Neural progenitor cell (in vitro differentiated cells): ENCODE results near the gene PHF1. TPM values are rescaled to one million over a fixed set of nuclear protein-coding genes. Genes with fewer than 3 reads are reported as not detected.

Experiments
- DNase-seq: peaks from one replicate; pipeline ENCODE4 v3.0.0-alpha.2; 2016; ENCODE audit warnings: low spot score
- H2AFZ ChIP-seq: fragments of 200-600 bp; sonication (generic); replicated peaks from 2 replicates; pipeline ENCODE4 v1.6.1; 2016; ENCODE audit warnings: antibody characterized with exemption
- H3F3A ChIP-seq: fragments of 200-600 bp; sonication (generic); 2 replicates; pipeline ENCODE4 v1.6.1; 2016; ENCODE audit warnings: antibody characterized with exemption, low read depth
- H3K27ac ChIP-seq: fragments of 200-600 bp; sonication (generic); 2 replicates; pipeline ENCODE4 v1.5.1; 2016; ENCODE audit warnings: mild to moderate bottlenecking
- H3K27me3 ChIP-seq: fragments of 200-600 bp; sonication (generic); 2 replicates; pipeline ENCODE4 v1.6.1; 2016; ENCODE audit warnings: mild to moderate bottlenecking, moderate library complexity
- H3K36me3 ChIP-seq: fragments of 200-600 bp; sonication (generic); 2 replicates; pipeline ENCODE4 v1.5.1; 2016
- H3K4me1 ChIP-seq: fragments of 200-600 bp; sonication (generic); 2 replicates; pipeline ENCODE4 v1.6.1; 2016; ENCODE audit warnings: mixed run types
- H3K4me2 ChIP-seq: fragments of 200-600 bp; sonication (generic); 2 replicates; pipeline ENCODE4 v1.6.1; 2016
- H3K4me3 ChIP-seq: fragments of 200-600 bp; sonication (generic); 2 replicates; pipeline ENCODE4 v1.5.1; 2016
- H3K79me2 ChIP-seq: fragments of 200-600 bp; sonication (generic); 2 replicates; pipeline ENCODE4 v1.6.1; 2016; ENCODE audit warnings: low read depth
- H3K9ac ChIP-seq: fragments of 200-600 bp; sonication (generic); 2 replicates; pipeline ENCODE4 v1.6.1; 2016
- H3K9me3 ChIP-seq: fragments of 200-600 bp; sonication (generic); 2 replicates; pipeline ENCODE4 v1.5.1; 2016; ENCODE audit warnings: low read depth
- H4K20me1 ChIP-seq: fragments of 200-600 bp; sonication (generic); 2 replicates; pipeline ENCODE4 v1.6.1; 2016; ENCODE audit warnings: low read depth
- H3K27ac Mint-ChIP-seq: 3 replicates; pipeline ENCODE4 v1.8.0; 2021; ENCODE audit warnings: mixed read lengths
- H3K27me3 Mint-ChIP-seq: 2 replicates; pipeline ENCODE4 v1.8.0; 2022; ENCODE audit warnings: low read depth, mild to moderate bottlenecking, inconsistent platforms, moderate library complexity, mixed read lengths; ENCODE audit not compliant: insufficient read depth
- H3K36me3 Mint-ChIP-seq: 3 replicates; pipeline ENCODE4 v1.8.0; 2021; ENCODE audit warnings: mixed read lengths
- H3K4me1 Mint-ChIP-seq: 3 replicates; pipeline ENCODE4 v1.8.0; 2021; ENCODE audit warnings: mixed read lengths
- H3K4me3 Mint-ChIP-seq: 3 replicates; pipeline ENCODE4 v1.8.0; 2021; ENCODE audit warnings: mild to moderate bottlenecking, moderate library complexity, mixed read lengths
- H3K9me3 Mint-ChIP-seq: 3 replicates; pipeline ENCODE4 v1.8.0; 2020; ENCODE audit warnings: mixed read lengths
- EZH2 ChIP-seq: fragments of 200-600 bp; sonication (generic); IDR thresholded peaks from 2 replicates; pipeline ENCODE4 v1.6.1; 2017; ENCODE audit warnings: antibody characterized with exemption, mild to moderate bottlenecking, moderate library complexity
- EZH2phosphoT487 ChIP-seq: fragments of 200-600 bp; sonication (generic); IDR thresholded peaks from 2 replicates; pipeline ENCODE4 v1.6.1; 2017; ENCODE audit warnings: antibody characterized with exemption
- total RNA-seq: library from RNA; depleted of rRNA; stranded (reverse); fragments of >200 nt; gene quantifications from 2 replicates; pipeline ENCODE4 v1.2.3, GENCODE V29; 2015; ENCODE audit warnings: low replicate concordance
- TF ChIP-seq, protein P1 (sequence below): fragments of 200-600 bp; sonication (generic); IDR thresholded peaks from 2 replicates; pipeline ENCODE4 v1.5.1; 2017; ENCODE audit warnings: antibody characterized with exemption, mild to moderate bottlenecking

PHF1 gene
- total RNA-seq, 1 donor from 2014 or later, result 25.6 TPM

DNA sequence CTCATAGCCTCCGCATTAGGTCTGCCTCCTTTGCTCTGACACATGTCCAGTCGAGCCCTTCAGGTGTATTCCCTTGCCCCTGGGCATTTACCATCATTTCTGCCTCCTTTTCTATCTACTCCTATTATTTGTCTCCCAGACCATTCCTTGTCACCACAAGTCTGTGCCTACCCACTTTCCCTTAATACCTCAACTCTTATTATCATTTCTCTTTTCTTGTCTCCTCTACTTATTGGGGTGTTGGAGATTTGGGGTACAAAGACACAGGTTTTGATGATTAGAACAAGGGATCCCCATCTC is 10.5 kb downstream of the PHF1 start:
- H3K4me3 Mint-ChIP-seq, result peak overlapping the region; percentile 91

DNA sequence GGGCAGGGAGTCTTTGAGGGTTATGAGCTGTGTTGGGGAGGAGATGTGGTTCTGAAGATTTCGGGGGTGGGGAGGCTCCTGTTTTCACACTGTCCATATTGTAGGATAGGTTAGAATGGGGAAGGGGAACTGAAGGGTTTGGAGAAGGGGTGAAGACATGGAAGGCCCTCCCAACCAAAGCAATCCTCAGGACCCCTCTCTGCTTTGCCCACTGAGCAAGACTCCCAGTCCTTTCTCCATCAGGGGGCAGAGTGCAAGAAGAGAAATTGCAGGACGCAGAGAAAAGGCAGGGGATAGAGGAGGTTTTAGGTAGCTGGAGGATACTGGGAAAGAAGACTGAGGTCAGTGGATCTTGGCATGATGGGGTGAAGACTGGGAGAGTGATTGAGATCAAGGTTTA is 13.0 kb downstream of the PHF1 start:
- Histone ChIP-seq H3K9me3 (no peaks in the 10 kb centered on the region), H3K27me3 (no peaks in the 10 kb centered on the region), H3K79me2 (peaks cover 78% of the 10 kb centered on the region), H3K36me3 (no peaks in the 10 kb centered on the region), H2AFZ (no peak overlapping the region), H4K20me1 (peaks cover 23% of the 10 kb centered on the region), H3K4me1 (peaks cover 40% of the 10 kb centered on the region), H3K9ac (no peak overlapping the region), H3K4me2 (no peak overlapping the region), H3F3A (peaks cover 45% of the 10 kb centered on the region), H3K4me3 (no peak overlapping the region), H3K27ac (no peak overlapping the region)
- peaks cover 5% of the 10 kb centered on the region for H3K27me3 Mint-ChIP-seq
- peak overlapping the region; percentile 92 for H3K4me3 Mint-ChIP-seq
- DNase-seq, result no peak
- peak overlapping the region; percentile 17 for H3K27ac Mint-ChIP-seq
- no peaks in the 10 kb centered on the region for H3K9me3 Mint-ChIP-seq
- peaks cover 72% of the 10 kb centered on the region for H3K4me1 Mint-ChIP-seq
- H3K36me3 Mint-ChIP-seq, result peaks cover 14% of the 10 kb centered on the region
- TF ChIP-seq, protein P1, sequence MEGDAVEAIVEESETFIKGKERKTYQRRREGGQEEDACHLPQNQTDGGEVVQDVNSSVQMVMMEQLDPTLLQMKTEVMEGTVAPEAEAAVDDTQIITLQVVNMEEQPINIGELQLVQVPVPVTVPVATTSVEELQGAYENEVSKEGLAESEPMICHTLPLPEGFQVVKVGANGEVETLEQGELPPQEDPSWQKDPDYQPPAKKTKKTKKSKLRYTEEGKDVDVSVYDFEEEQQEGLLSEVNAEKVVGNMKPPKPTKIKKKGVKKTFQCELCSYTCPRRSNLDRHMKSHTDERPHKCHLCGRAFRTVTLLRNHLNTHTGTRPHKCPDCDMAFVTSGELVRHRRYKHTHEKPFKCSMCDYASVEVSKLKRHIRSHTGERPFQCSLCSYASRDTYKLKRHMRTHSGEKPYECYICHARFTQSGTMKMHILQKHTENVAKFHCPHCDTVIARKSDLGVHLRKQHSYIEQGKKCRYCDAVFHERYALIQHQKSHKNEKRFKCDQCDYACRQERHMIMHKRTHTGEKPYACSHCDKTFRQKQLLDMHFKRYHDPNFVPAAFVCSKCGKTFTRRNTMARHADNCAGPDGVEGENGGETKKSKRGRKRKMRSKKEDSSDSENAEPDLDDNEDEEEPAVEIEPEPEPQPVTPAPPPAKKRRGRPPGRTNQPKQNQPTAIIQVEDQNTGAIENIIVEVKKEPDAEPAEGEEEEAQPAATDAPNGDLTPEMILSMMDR, result no peak
- TF ChIP-seq EZH2phosphoT487 (no peak), EZH2 (no peak)

More for the DNA sequence above, 10.5 kb downstream of the PHF1 start:
- Histone ChIP-seq H3K36me3 (no peaks in the 10 kb centered on the region), H3K79me2 (peaks cover 69% of the 10 kb centered on the region), H3K9ac (no peak overlapping the region), H3K4me1 (peaks cover 34% of the 10 kb centered on the region), H3F3A (peaks cover 48% of the 10 kb centered on the region), H2AFZ (no peak overlapping the region), H3K9me3 (no peaks in the 10 kb centered on the region), H4K20me1 (peaks cover 3% of the 10 kb centered on the region), H3K4me3 (peak overlapping the region; percentile 84), H3K4me2 (peak overlapping the region; percentile 88), H3K27me3 (no peaks in the 10 kb centered on the region), H3K27ac (no peak overlapping the region)
- Mint-ChIP-seq H3K27ac (peak overlapping the region; percentile 50), H3K4me1 (peaks cover 74% of the 10 kb centered on the region), H3K36me3 (peaks cover 15% of the 10 kb centered on the region), H3K9me3 (no peaks in the 10 kb centered on the region), H3K27me3 (peaks cover 4% of the 10 kb centered on the region)
- DNase-seq, result no peak
- TF ChIP-seq EZH2phosphoT487 (no peak), EZH2 (no peak)
- TF ChIP-seq, protein P1, result no peak

DNA sequence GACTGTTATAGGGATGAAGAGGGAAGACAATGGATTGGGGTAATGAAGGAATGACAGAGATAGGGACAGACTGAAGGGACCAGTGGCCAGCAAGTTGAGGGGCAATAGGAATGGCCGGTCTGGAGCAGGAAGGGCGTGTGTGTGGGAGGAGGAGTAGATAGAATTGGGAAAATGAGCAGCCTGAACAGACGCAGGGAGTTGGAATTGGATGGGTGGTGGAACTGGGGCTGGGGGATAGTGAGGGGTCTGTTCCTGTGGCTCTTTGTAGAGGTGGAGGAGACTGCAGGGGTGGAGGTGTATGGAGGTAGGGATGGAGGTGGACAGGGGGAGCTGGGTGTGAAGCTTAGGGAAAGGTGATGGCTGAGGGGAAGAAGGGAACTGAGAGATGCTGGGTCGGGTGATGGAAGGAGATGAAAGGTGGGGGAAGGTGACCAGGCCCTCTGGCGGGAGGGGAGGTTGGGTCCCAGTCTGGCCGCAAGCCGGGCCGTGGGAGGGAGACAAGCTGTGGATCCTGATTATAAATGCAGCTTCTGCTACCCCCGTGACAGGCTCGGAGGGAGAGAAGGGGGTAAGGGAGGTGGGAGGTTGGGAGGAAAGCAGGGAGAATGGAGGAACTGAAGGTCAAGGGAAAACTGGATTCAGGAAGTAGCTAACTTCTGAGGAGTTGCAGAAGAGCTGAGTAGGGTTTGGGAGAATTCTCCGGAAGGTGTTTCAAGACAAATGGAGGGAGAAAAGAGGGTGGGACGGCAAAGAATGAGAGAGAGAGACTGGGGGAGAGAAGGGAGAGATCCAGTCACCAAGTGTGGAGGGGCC is 14.2 kb downstream of the PHF1 start:
- peaks cover 40% of the 10 kb centered on the region for H3K4me1 ChIP-seq
- no peaks in the 10 kb centered on the region for H3K9me3 ChIP-seq
- H3K27me3 ChIP-seq, result no peaks in the 10 kb centered on the region
- TF ChIP-seq EZH2phosphoT487 (no peak), EZH2 (no peak)
- TF ChIP-seq, protein P1, result no peak
- peak overlapping the region; percentile 17 for H3K27ac ChIP-seq
- Mint-ChIP-seq H3K27me3 (peaks cover 10% of the 10 kb centered on the region), H3K4me1 (peaks cover 74% of the 10 kb centered on the region), H3K27ac (peak overlapping the region; percentile 22), H3K9me3 (no peaks in the 10 kb centered on the region), H3K4me3 (peak overlapping the region; percentile 92), H3K36me3 (peaks cover 14% of the 10 kb centered on the region)
- peak overlapping the region; percentile 33 for H3K9ac ChIP-seq
- peak overlapping the region; percentile 89 for H3K4me2 ChIP-seq
- peak; percentile 24 for DNase-seq
- peaks cover 91% of the 10 kb centered on the region for H3K79me2 ChIP-seq
- H4K20me1 ChIP-seq, result peaks cover 36% of the 10 kb centered on the region
- peaks cover 46% of the 10 kb centered on the region for H3F3A ChIP-seq
- H3K4me3 ChIP-seq, result peak overlapping the region; percentile 54
- H3K36me3 ChIP-seq, result no peaks in the 10 kb centered on the region
- H2AFZ ChIP-seq, result no peak overlapping the region
